ENCODE results near the gene SULT2B1. TPM values are rescaled to one million over a fixed set of nuclear protein-coding genes. Genes with fewer than 3 reads are reported as not detected.

The SULT2B1 gene
- total and polyA plus RNA-seq, 2 of the 4 experiments (the other 2 are of a cell fraction): 0.09 TPM; not detected in 1

GRCh38 chr19:48628486-48629296 is 76.7 kb downstream of the SULT2B1 start:
- Histone ChIP-seq H2AK9ac (replicated peaks; ENCODE audit: low read depth, low read length, poor library complexity) (peak overlapping the region; percentile 47), H3K79me1 (ENCODE audit: low read depth in 1 of 2, low read length in 2 of 2) (peaks cover 4 to 15% of the 10 kb centered on the region in 2 experiments; a peak in 3 of 4 replicates), H2BK5ac (ENCODE audit: low read depth, low read length, poor library complexity, severe bottlenecking) (no peak overlapping the region), H3K4me3 (ENCODE audit: insufficient read depth, low read depth, low read length) (no peak overlapping the region), H3K27me3 (ENCODE audit: control insufficient read depth, insufficient read depth, low read length) (no peaks in the 10 kb centered on the region), H4K20me1 (ENCODE audit: insufficient read depth, low read length) (no peaks in the 10 kb centered on the region), H3K18ac (ENCODE audit: low read depth, low read length) (no peak overlapping the region), H3K9me1 (ENCODE audit: insufficient read depth, low read length) (peaks cover 10% of the 10 kb centered on the region), H2BK120ac (ENCODE audit: low read depth, low read length) (no peak overlapping the region), H3K4me2 (ENCODE audit: low read depth, low read length) (no peak overlapping the region), H3K23ac (ENCODE audit: low read depth, low read length) (no peak overlapping the region), H3K36me3 (ENCODE audit: control insufficient read depth, insufficient read depth, low read length) (peaks cover 6% of the 10 kb centered on the region; the same call in 1 of the 2 replicates), H3K9me3 (ENCODE audit: control insufficient read depth, insufficient read depth, low read length) (no peaks in the 10 kb centered on the region), H2AFZ (replicated peaks; ENCODE audit: low read length, poor library complexity) (no peak overlapping the region), H2BK15ac (ENCODE audit: low read depth, low read length) (no peak overlapping the region), H4K8ac (ENCODE audit: low read depth in 2 of 2, low read length in 2 of 2) (no peak overlapping the region), H2AK5ac (ENCODE audit: low read depth, low read length) (no peak overlapping the region), H4K5ac (ENCODE audit: low read depth, low read length) (no peak overlapping the region), H3K14ac (replicated peaks; ENCODE audit: low read depth, low read length) (no peak overlapping the region), H2BK20ac (ENCODE audit: low read depth, low read length) (no peak overlapping the region), H3K56ac (ENCODE audit: extremely low read depth, insufficient read depth, low read length) (no peak overlapping the region), H3K4me1 (ENCODE audit: control insufficient read depth, insufficient read depth, low read length) (peaks cover 29% of the 10 kb centered on the region), H4K91ac (ENCODE audit: insufficient read depth, low read depth, low read length) (no peak overlapping the region), H3K4ac (ENCODE audit: low read depth, low read length) (no peak overlapping the region), H3K27ac (ENCODE audit: insufficient read depth, low read length) (no peak overlapping the region), H3K9ac (ENCODE audit: low read depth, low read length) (no peak overlapping the region)
- ChIA-PET CTCF (no interaction called here), POLR2A (ENCODE audit: unreplicated experiment) (no interaction called here)
- in situ Hi-C loops (cut with MboI; ENCODE audit: low sequenced_read_pairs): no loop called here
- no peak for TF ChIP-seq USF2 (IDR thresholded peaks at IDR 0.05; ENCODE audit: low read depth, low read length)
- TF ChIP-seq MAFK (IDR thresholded peaks at IDR 0.05; ENCODE audit: low read depth, low read length): no peak
- no peak for TF ChIP-seq MXI1 (IDR thresholded peaks at IDR 0.05; ENCODE audit: borderline replicate concordance, low read depth, low read length)
- no peak for TF ChIP-seq CEBPB (IDR thresholded peaks at IDR 0.05; ENCODE audit: low read depth, low read length)
- TF ChIP-seq CTCF (conservative IDR thresholded peaks at IDR 0.05; ENCODE audit: low read depth, low read length): no peak
- no peak for TF ChIP-seq FOS (IDR thresholded peaks at IDR 0.05; ENCODE audit: low read depth, low read length)
- TF ChIP-seq RAD21 (IDR thresholded peaks at IDR 0.05; ENCODE audit: low read length): no peak
- TF ChIP-seq POLR2A (IDR thresholded peaks at IDR 0.05; ENCODE audit: low read depth, low read length): no peak
- TF ChIP-seq CHD1 (IDR thresholded peaks at IDR 0.05; ENCODE audit: low read depth, low read length): no peak
- no peak for TF ChIP-seq BHLHE40 (IDR thresholded peaks at IDR 0.05; ENCODE audit: low read depth, low read length)
- TF ChIP-seq MAZ (IDR thresholded peaks at IDR 0.05; ENCODE audit: borderline replicate concordance, low read depth, low read length): no peak
- TF ChIP-seq ELK1 (IDR thresholded peaks at IDR 0.05; ENCODE audit: borderline replicate concordance, low read depth, low read length): no peak
- no TSS peak for BruUV-seq (replicated peaks)
- no peak for ATAC-seq (ENCODE audit: low read depth)
- DNase-seq: no peak
- dilution Hi-C loops (cut with HindIII; ENCODE audit: low sequenced_read_pairs, unreplicated experiment): no loop called here
- WGBS, 2 experiments (ENCODE audit: extremely low coverage in 2 of 2, insufficient read length in 1 of 2): 83% methylated on average over 19 of the region's 34 CpGs; no CpG with 5 or more reads in 1 of the 2 experiments
- intact Hi-C loops (cut with micrococcal nuclease): no loop called here
